HG02623 (cell line): Measurements from ENCODE around the gene WDFY4.

ENCODE experiments used
- ATAC-seq: cut with Tn5 transposase; IDR thresholded peaks from one replicate; pipeline ENCODE4 v1.9.1; 2021; ENCODE audit warnings: moderate library complexity; ENCODE audit not compliant: unreplicated experiment

Gene WDFY4

GRCh38 chr10:48811461-48811860, 126.8 kb downstream of the WDFY4 start:
- no peak for ATAC-seq

GRCh38 chr10:48811917-48812316, 127.2 kb downstream of the WDFY4 start:
- ATAC-seq, result no peak

- no peak for ATAC-seq
These were observed 128.6 kb downstream of the WDFY4 start for GRCh38 chr10:48813291-48813690.

- no peak for ATAC-seq
These were observed 129.2 kb downstream of the WDFY4 start for GRCh38 chr10:48813825-48814224.

GRCh38 chr10:48814933-48815332, 130.3 kb downstream of the WDFY4 start:
- ATAC-seq, result no peak

- ATAC-seq, result no peak
These were observed 132.5 kb downstream of the WDFY4 start for GRCh38 chr10:48817141-48817540.

- no peak for ATAC-seq
These were observed 133.4 kb downstream of the WDFY4 start for GRCh38 chr10:48818081-48818480.

GRCh38 chr10:48818861-48819520, 134.3 kb downstream of the WDFY4 start:
- ATAC-seq, result no peak

- no peak for ATAC-seq
These were observed 135.1 kb downstream of the WDFY4 start for GRCh38 chr10:48819783-48820182.

- no peak for ATAC-seq
These were observed 135.6 kb downstream of the WDFY4 start for GRCh38 chr10:48820231-48820630.

- ATAC-seq, result no peak
These were observed 136.0 kb downstream of the WDFY4 start for GRCh38 chr10:48820699-48821098.

- no peak for ATAC-seq
These were observed 136.4 kb downstream of the WDFY4 start for GRCh38 chr10:48821111-48821510.

- ATAC-seq, result no peak
These were observed 137.0 kb downstream of the WDFY4 start for GRCh38 chr10:48821692-48822091.

GRCh38 chr10:48833674-48834073, 149.0 kb downstream of the WDFY4 start:
- no peak for ATAC-seq

- ATAC-seq, result no peak
These were observed 149.7 kb downstream of the WDFY4 start for GRCh38 chr10:48834189-48834965.

- ATAC-seq, result no peak
These were observed 151.1 kb downstream of the WDFY4 start for GRCh38 chr10:48835781-48836180.

- ATAC-seq, result no peak
These were observed 151.9 kb downstream of the WDFY4 start for GRCh38 chr10:48836605-48837004.

GRCh38 chr10:48838834-48839233, 154.2 kb downstream of the WDFY4 start:
- no peak for ATAC-seq

GRCh38 chr10:48839809-48840679, 155.4 kb downstream of the WDFY4 start:
- ATAC-seq, result no peak

GRCh38 chr10:48842231-48842630, 157.6 kb downstream of the WDFY4 start:
- no peak for ATAC-seq

- ATAC-seq, result no peak
These were observed 158.5 kb downstream of the WDFY4 start for GRCh38 chr10:48843198-48843597.

- ATAC-seq, result no peak
These were observed 159.9 kb downstream of the WDFY4 start for GRCh38 chr10:48844616-48845015.
